ENCODE measurements around the gene GPBAR1. TPM values are rescaled to one million over a fixed set of nuclear protein-coding genes. Genes with fewer than 3 reads are reported as not detected.

The GPBAR1 gene
- total RNA-seq, 1 experiment from 2014 or later: 0.82 TPM

- H3K27ac ChIP-seq (ENCODE audit: low read length): no peak overlapping the region
- H3K4me1 ChIP-seq (ENCODE audit: low read length): peaks cover 24% of the 10 kb centered on the region
- H3K4me2 ChIP-seq (ENCODE audit: low read depth, low read length, poor library complexity, severe bottlenecking): no peak overlapping the region
Observed at GRCh38 chr2:218273908-218274249, 13.1 kb downstream of the GPBAR1 start.

GRCh38 chr2:218274586-218274985 lies 13.8 kb downstream of the GPBAR1 start:
- Histone ChIP-seq H3K4me1 (ENCODE audit: low read length) (peaks cover 21% of the 10 kb centered on the region), H3K4me3 (ENCODE audit: low read length) (no peak overlapping the region), H3K9ac (ENCODE audit: low read length) (no peak overlapping the region), H4K20me1 (ENCODE audit: insufficient read depth, low read depth, low read length) (0 out of 2 replicates have a peak, but pooled peaks cover 4% of the 10 kb centered on the region), H3K9me3 (ENCODE audit: low read length) (no peaks in the 10 kb centered on the region), H3K27ac (ENCODE audit: low read length) (no peak overlapping the region), H3K79me2 (ENCODE audit: low read length) (peaks cover 10% of the 10 kb centered on the region), H2AFZ (ENCODE audit: low read length) (no peak overlapping the region), H3K36me3 (ENCODE audit: insufficient read depth, low read length) (peaks cover 8% of the 10 kb centered on the region; the same call in 1 of the 2 replicates), H3K4me2 (ENCODE audit: low read depth, low read length, poor library complexity, severe bottlenecking) (no peak overlapping the region), H3K9me2 (replicated peaks; ENCODE audit: insufficient read depth, low read length) (no peaks in the 10 kb centered on the region), H3K27me3 (ENCODE audit: low read length) (no peaks in the 10 kb centered on the region)
- no peak for DNase-seq

More at GRCh38 chr2:218273908-218274249, 13.1 kb downstream of the GPBAR1 start:
- DNase-seq: no peak
- Histone ChIP-seq H3K9ac (ENCODE audit: low read length) (no peak overlapping the region), H3K79me2 (ENCODE audit: low read length) (peaks cover 17% of the 10 kb centered on the region), H3K27me3 (ENCODE audit: low read length) (no peaks in the 10 kb centered on the region), H3K36me3 (ENCODE audit: insufficient read depth, low read length) (peaks cover 8% of the 10 kb centered on the region; the same call in 1 of the 2 replicates), H2AFZ (ENCODE audit: low read length) (no peak overlapping the region), H4K20me1 (ENCODE audit: insufficient read depth, low read depth, low read length) (peaks cover 9% of the 10 kb centered on the region; the same call in 1 of the 2 replicates), H3K4me3 (ENCODE audit: low read length) (no peak overlapping the region), H3K9me2 (replicated peaks; ENCODE audit: insufficient read depth, low read length) (no peaks in the 10 kb centered on the region), H3K9me3 (ENCODE audit: low read length) (no peaks in the 10 kb centered on the region)

GRCh38 chr2:218275371-218276072 lies 14.7 kb downstream of the GPBAR1 start:
- no peak overlapping the region for H3K4me3 ChIP-seq (ENCODE audit: low read length)
- H3K79me2 ChIP-seq (ENCODE audit: low read length): peaks cover 7% of the 10 kb centered on the region; the same call in 1 of the 2 replicates
- H3K9me2 ChIP-seq (replicated peaks; ENCODE audit: insufficient read depth, low read length): no peaks in the 10 kb centered on the region
- H2AFZ ChIP-seq (ENCODE audit: low read length): no peak overlapping the region
- H3K27ac ChIP-seq (ENCODE audit: low read length): no peak overlapping the region
- H3K27me3 ChIP-seq (ENCODE audit: low read length): no peaks in the 10 kb centered on the region
- no peak overlapping the region for H3K9ac ChIP-seq (ENCODE audit: low read length)
- no peak overlapping the region for H3K4me2 ChIP-seq (ENCODE audit: low read depth, low read length, poor library complexity, severe bottlenecking)
- peaks cover 8% of the 10 kb centered on the region; the same call in 1 of the 2 replicates for H3K36me3 ChIP-seq (ENCODE audit: insufficient read depth, low read length)
- 0 out of 2 replicates have a peak, but pooled peaks cover 4% of the 10 kb centered on the region for H4K20me1 ChIP-seq (ENCODE audit: insufficient read depth, low read depth, low read length)
- H3K4me1 ChIP-seq (ENCODE audit: low read length): peaks cover 21% of the 10 kb centered on the region
- H3K9me3 ChIP-seq (ENCODE audit: low read length): no peaks in the 10 kb centered on the region
- DNase-seq: no peak

GRCh38 chr2:218276986-218277755 lies 16.4 kb downstream of the GPBAR1 start:
- Histone ChIP-seq H4K20me1 (ENCODE audit: insufficient read depth, low read depth, low read length) (0 out of 2 replicates have a peak, but pooled peaks cover 1% of the 10 kb centered on the region), H3K27me3 (ENCODE audit: low read length) (no peaks in the 10 kb centered on the region), H3K9me2 (replicated peaks; ENCODE audit: insufficient read depth, low read length) (no peaks in the 10 kb centered on the region), H3K9me3 (ENCODE audit: low read length) (no peaks in the 10 kb centered on the region), H3K4me1 (ENCODE audit: low read length) (peaks cover 10% of the 10 kb centered on the region), H3K27ac (ENCODE audit: low read length) (no peak overlapping the region), H3K4me2 (ENCODE audit: low read depth, low read length, poor library complexity, severe bottlenecking) (no peak overlapping the region), H3K4me3 (ENCODE audit: low read length) (no peak overlapping the region), H3K79me2 (ENCODE audit: low read length) (no peaks in the 10 kb centered on the region), H3K36me3 (ENCODE audit: insufficient read depth, low read length) (peaks cover 8% of the 10 kb centered on the region; the same call in 1 of the 2 replicates), H3K9ac (ENCODE audit: low read length) (no peak overlapping the region), H2AFZ (ENCODE audit: low read length) (no peak overlapping the region)
- no peak for DNase-seq

- H3K27ac ChIP-seq (ENCODE audit: low read length): no peak overlapping the region
- peaks cover 3% of the 10 kb centered on the region for H3K4me1 ChIP-seq (ENCODE audit: low read length)
- no peaks in the 10 kb centered on the region for H3K27me3 ChIP-seq (ENCODE audit: low read length)
- no peak overlapping the region for H3K4me3 ChIP-seq (ENCODE audit: low read length)
- peaks cover 8% of the 10 kb centered on the region; the same call in 1 of the 2 replicates for H3K36me3 ChIP-seq (ENCODE audit: insufficient read depth, low read length)
- H3K9me2 ChIP-seq (replicated peaks; ENCODE audit: insufficient read depth, low read length): no peaks in the 10 kb centered on the region
- H3K4me2 ChIP-seq (ENCODE audit: low read depth, low read length, poor library complexity, severe bottlenecking): no peak overlapping the region
- no peaks in the 10 kb centered on the region for H3K79me2 ChIP-seq (ENCODE audit: low read length)
- no peaks in the 10 kb centered on the region for H3K9me3 ChIP-seq (ENCODE audit: low read length)
- DNase-seq: no peak
- H4K20me1 ChIP-seq (ENCODE audit: insufficient read depth, low read depth, low read length): no peaks in the 10 kb centered on the region
- H3K9ac ChIP-seq (ENCODE audit: low read length): no peak overlapping the region
- H2AFZ ChIP-seq (ENCODE audit: low read length): no peak overlapping the region
Observed at GRCh38 chr2:218277921-218278320, 17.1 kb downstream of the GPBAR1 start.

GRCh38 chr2:218278531-218279360 lies 17.9 kb downstream of the GPBAR1 start:
- H3K9me2 ChIP-seq (replicated peaks; ENCODE audit: insufficient read depth, low read length): no peaks in the 10 kb centered on the region
- H3K9ac ChIP-seq (ENCODE audit: low read length): no peak overlapping the region
- H2AFZ ChIP-seq (ENCODE audit: low read length): no peak overlapping the region
- H3K27ac ChIP-seq (ENCODE audit: low read length): no peak overlapping the region
- H3K36me3 ChIP-seq (ENCODE audit: insufficient read depth, low read length): peaks cover 6% of the 10 kb centered on the region; the same call in 1 of the 2 replicates
- H3K4me1 ChIP-seq (ENCODE audit: low read length): no peaks in the 10 kb centered on the region
- no peak for DNase-seq
- no peaks in the 10 kb centered on the region for H4K20me1 ChIP-seq (ENCODE audit: insufficient read depth, low read depth, low read length)
- H3K4me2 ChIP-seq (ENCODE audit: low read depth, low read length, poor library complexity, severe bottlenecking): no peak overlapping the region
- H3K9me3 ChIP-seq (ENCODE audit: low read length): no peaks in the 10 kb centered on the region
- H3K4me3 ChIP-seq (ENCODE audit: low read length): no peak overlapping the region
- no peaks in the 10 kb centered on the region for H3K79me2 ChIP-seq (ENCODE audit: low read length)
- no peaks in the 10 kb centered on the region for H3K27me3 ChIP-seq (ENCODE audit: low read length)

- Histone ChIP-seq H3K79me2 (ENCODE audit: low read length) (no peaks in the 10 kb centered on the region), H3K9me2 (replicated peaks; ENCODE audit: insufficient read depth, low read length) (no peaks in the 10 kb centered on the region), H3K36me3 (ENCODE audit: insufficient read depth, low read length) (no peaks in the 10 kb centered on the region), H3K27me3 (ENCODE audit: low read length) (no peaks in the 10 kb centered on the region), H4K20me1 (ENCODE audit: insufficient read depth, low read depth, low read length) (no peaks in the 10 kb centered on the region), H3K27ac (ENCODE audit: low read length) (no peak overlapping the region), H3K4me1 (ENCODE audit: low read length) (0 out of 2 replicates have a peak, but pooled peaks cover 2% of the 10 kb centered on the region), H3K9ac (ENCODE audit: low read length) (no peak overlapping the region), H3K4me3 (ENCODE audit: low read length) (no peak overlapping the region), H3K4me2 (ENCODE audit: low read depth, low read length, poor library complexity, severe bottlenecking) (no peak overlapping the region), H2AFZ (ENCODE audit: low read length) (no peak overlapping the region), H3K9me3 (ENCODE audit: low read length) (no peaks in the 10 kb centered on the region)
- DNase-seq: no peak
Observed at GRCh38 chr2:218280260-218280870, 19.6 kb downstream of the GPBAR1 start.
